ENCODE data around the gene TNK2.
"Not testable (repeated sequence)": the region's sequence is repeated elsewhere in the genome, so short reads cannot be mapped to it uniquely, and the experiment has no call there.

DNA sequence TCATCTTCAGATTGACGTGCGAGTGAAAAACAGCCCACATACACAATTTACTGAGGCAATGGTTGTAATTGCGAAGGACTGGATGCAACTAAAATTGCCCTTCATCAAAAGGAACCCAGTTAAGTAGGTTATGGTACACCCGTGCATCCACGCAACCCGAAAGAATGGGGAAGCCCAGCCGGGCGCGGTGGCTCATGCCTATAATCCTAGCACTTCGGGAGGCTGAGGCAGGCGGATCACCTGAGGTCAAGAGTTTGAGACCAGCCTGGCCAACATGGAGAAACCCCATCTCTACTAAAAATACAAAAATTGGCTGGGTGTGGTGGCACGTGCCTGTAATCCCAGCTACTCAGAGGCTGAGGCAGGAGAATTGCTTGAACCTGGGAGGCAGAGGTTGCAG, 46.0 kb downstream of the TNK2 start:
- TF ChIP-seq, protein P1, sequence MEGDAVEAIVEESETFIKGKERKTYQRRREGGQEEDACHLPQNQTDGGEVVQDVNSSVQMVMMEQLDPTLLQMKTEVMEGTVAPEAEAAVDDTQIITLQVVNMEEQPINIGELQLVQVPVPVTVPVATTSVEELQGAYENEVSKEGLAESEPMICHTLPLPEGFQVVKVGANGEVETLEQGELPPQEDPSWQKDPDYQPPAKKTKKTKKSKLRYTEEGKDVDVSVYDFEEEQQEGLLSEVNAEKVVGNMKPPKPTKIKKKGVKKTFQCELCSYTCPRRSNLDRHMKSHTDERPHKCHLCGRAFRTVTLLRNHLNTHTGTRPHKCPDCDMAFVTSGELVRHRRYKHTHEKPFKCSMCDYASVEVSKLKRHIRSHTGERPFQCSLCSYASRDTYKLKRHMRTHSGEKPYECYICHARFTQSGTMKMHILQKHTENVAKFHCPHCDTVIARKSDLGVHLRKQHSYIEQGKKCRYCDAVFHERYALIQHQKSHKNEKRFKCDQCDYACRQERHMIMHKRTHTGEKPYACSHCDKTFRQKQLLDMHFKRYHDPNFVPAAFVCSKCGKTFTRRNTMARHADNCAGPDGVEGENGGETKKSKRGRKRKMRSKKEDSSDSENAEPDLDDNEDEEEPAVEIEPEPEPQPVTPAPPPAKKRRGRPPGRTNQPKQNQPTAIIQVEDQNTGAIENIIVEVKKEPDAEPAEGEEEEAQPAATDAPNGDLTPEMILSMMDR (optimal IDR thresholded peaks at IDR 0.05 in 1 of 3, IDR thresholded peaks at IDR 0.05 in 1 of 3, conservative IDR thresholded peaks at IDR 0.05 in 1 of 3; ENCODE audit: extremely low read depth in 1 of 3, insufficient read depth in 2 of 3, low read length in 3 of 3), result not testable (repeated sequence)
- TF ChIP-seq EZH2 (IDR thresholded peaks at IDR 0.05; ENCODE audit: low read length), result not testable (repeated sequence)

Data from keratinocyte (primary cell).